MM.1S (cell line): Measurements from ENCODE around the gene POLR3B.

Experiments used
- EZH2 ChIP-seq: fragments of 300-600 bp; sonication (generic); optimal IDR thresholded peaks from 2 replicates; pipeline ENCODE3; 2017; ENCODE audit warnings: low read depth, mild to moderate bottlenecking, antibody characterized with exemption, low read length, mixed read lengths
- EZH2phosphoT487 ChIP-seq: fragments of 300-600 bp; sonication (generic); IDR thresholded peaks from 2 replicates; pipeline ENCODE4 v1.6.1; 2018; ENCODE audit warnings: antibody characterized with exemption, low read length
- TF ChIP-seq, protein P1 (sequence below): fragments of 300-600 bp; sonication (generic); IDR thresholded peaks from 2 replicates; pipeline ENCODE4 v1.5.1; 2016; ENCODE audit warnings: antibody characterized with exemption, low read length, mixed read lengths

DNA sequence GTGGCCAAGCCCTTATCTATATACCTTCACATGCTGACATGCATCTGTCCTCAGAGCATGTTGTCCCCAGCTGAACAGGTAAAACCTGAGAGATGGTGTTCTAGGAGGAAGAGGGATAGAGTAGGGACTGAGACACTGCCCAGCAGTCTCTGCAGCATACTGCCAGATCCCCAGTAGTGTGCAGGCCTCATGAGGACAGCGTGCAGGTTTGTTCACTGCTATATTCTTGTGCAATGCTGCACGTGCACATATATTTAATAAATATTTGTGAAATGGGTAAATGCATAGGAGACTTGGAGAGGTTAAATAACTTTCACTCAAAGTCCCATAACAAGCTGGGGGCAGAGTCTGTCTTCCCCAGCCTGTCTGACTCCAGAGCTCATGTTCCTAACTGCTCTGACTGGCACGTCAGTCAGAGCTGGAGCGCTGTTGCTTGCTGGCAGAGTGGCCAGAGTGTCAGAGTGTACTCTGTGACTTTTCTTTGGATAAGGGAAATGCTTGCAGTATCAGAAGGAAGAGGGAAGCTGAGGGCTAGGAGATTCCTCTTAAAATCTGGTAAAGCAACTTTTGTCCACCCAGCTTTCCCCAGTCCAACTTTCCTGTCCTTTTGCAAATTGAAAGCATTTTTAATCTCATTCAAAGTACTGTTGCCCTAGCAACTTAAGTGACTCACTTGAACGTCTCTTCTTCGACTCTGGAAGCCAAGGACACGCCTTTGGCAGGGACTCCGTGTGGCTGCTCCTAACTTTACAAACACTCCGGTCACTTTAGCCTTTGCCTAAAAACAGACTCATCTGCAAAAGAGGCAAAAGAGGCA lies 14.9 kb upstream of the POLR3B start:
- TF ChIP-seq, protein P1, sequence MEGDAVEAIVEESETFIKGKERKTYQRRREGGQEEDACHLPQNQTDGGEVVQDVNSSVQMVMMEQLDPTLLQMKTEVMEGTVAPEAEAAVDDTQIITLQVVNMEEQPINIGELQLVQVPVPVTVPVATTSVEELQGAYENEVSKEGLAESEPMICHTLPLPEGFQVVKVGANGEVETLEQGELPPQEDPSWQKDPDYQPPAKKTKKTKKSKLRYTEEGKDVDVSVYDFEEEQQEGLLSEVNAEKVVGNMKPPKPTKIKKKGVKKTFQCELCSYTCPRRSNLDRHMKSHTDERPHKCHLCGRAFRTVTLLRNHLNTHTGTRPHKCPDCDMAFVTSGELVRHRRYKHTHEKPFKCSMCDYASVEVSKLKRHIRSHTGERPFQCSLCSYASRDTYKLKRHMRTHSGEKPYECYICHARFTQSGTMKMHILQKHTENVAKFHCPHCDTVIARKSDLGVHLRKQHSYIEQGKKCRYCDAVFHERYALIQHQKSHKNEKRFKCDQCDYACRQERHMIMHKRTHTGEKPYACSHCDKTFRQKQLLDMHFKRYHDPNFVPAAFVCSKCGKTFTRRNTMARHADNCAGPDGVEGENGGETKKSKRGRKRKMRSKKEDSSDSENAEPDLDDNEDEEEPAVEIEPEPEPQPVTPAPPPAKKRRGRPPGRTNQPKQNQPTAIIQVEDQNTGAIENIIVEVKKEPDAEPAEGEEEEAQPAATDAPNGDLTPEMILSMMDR, result no peak
- TF ChIP-seq EZH2 (no peak), EZH2phosphoT487 (no peak)
